ENCODE measurements around the gene PKNOX2.

Gene PKNOX2

DNA sequence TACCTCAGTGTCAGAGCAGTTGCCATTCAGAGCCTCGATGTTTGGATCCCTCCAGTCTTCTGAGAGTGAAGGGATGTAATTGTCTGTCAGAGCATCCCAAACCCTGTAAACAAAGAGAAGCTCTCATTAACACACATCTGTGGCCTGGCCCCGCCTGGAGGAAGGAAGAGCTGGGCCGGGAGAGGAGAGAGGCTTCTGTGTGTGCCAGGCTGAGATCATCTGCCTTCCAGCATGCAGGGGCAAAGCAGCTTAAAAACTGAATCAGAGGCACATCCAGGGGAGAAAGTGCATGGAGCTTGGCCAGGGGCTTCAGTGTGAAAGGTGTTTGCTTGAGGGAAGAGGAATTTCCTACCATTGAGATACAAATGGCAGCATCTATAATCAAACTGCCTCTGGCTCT is 317.0 kb downstream of the PKNOX2 start:
- Histone ChIP-seq H3K4me1 (ENCODE audit: low read length) (no peaks in the 10 kb centered on the region), H3K27me3 (replicated peaks; ENCODE audit: insufficient read depth, low read length) (no peaks in the 10 kb centered on the region), H3K9me3 (replicated peaks; ENCODE audit: insufficient read depth, low read length) (no peaks in the 10 kb centered on the region), H4K20me1 (ENCODE audit: insufficient read depth, low read length) (no peaks in the 10 kb centered on the region), H3K4me3 (ENCODE audit: low read length) (no peak overlapping the region), H2AFZ (ENCODE audit: low read length) (no peak overlapping the region), H3K79me2 (ENCODE audit: low read length) (no peaks in the 10 kb centered on the region), H3K4me2 (ENCODE audit: low read depth, low read length) (no peak overlapping the region), H3K9ac (ENCODE audit: low read length) (no peak overlapping the region), H3K36me3 (replicated peaks; ENCODE audit: insufficient read depth, low read length) (no peaks in the 10 kb centered on the region), H3K9me2 (replicated peaks; ENCODE audit: insufficient read depth, low read length) (no peaks in the 10 kb centered on the region), H3K27ac (ENCODE audit: low read length) (no peak overlapping the region), H3F3A (ENCODE audit: insufficient read depth, low read length) (no peaks in the 10 kb centered on the region)
- TF ChIP-seq EZH2phosphoT487 (IDR thresholded peaks at IDR 0.05; ENCODE audit: low read length) (no peak), EZH2 (optimal IDR thresholded peaks at IDR 0.05; ENCODE audit: low read depth, low read length) (no peak)
- TF ChIP-seq, protein P1, sequence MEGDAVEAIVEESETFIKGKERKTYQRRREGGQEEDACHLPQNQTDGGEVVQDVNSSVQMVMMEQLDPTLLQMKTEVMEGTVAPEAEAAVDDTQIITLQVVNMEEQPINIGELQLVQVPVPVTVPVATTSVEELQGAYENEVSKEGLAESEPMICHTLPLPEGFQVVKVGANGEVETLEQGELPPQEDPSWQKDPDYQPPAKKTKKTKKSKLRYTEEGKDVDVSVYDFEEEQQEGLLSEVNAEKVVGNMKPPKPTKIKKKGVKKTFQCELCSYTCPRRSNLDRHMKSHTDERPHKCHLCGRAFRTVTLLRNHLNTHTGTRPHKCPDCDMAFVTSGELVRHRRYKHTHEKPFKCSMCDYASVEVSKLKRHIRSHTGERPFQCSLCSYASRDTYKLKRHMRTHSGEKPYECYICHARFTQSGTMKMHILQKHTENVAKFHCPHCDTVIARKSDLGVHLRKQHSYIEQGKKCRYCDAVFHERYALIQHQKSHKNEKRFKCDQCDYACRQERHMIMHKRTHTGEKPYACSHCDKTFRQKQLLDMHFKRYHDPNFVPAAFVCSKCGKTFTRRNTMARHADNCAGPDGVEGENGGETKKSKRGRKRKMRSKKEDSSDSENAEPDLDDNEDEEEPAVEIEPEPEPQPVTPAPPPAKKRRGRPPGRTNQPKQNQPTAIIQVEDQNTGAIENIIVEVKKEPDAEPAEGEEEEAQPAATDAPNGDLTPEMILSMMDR (IDR thresholded peaks at IDR 0.05; ENCODE audit: low read length): no peak
- DNase-seq: no peak
